Smooth muscle cell (in vitro differentiated cells): ENCODE data around the gene TMEM200A. TPM values are rescaled to one million over a fixed set of nuclear protein-coding genes. Genes with fewer than 3 reads are reported as not detected.

ENCODE experiments used
- DNase-seq: peaks from one replicate; lab custom pipeline; 2025; ENCODE audit not compliant: unreplicated experiment; lab: John Stamatoyannopoulos, UW
- H2AFZ ChIP-seq: fragments of 200-600 bp; sonication (generic); 2 replicates; pipeline ENCODE4 v1.6.0; 2016; ENCODE audit warnings: antibody characterized with exemption, low read depth, mild to moderate bottlenecking
- H3F3A ChIP-seq: fragments of 200-600 bp; sonication (generic); 2 replicates; pipeline ENCODE4 v1.6.0; 2017; ENCODE audit warnings: antibody characterized with exemption, low read depth
- H3K27ac ChIP-seq: fragments of 200-600 bp; sonication (generic); 2 replicates; pipeline ENCODE4 v1.5.1; 2016; ENCODE audit warnings: low read depth, mild to moderate bottlenecking
- H3K27me3 ChIP-seq: fragments of 200-600 bp; sonication (generic); 2 replicates; pipeline ENCODE4 v1.6.1; 2016; ENCODE audit warnings: low read depth, mild to moderate bottlenecking
- H3K36me3 ChIP-seq: fragments of 200-600 bp; sonication (generic); 2 replicates; pipeline ENCODE4 v1.5.1; 2016; ENCODE audit warnings: low read depth
- H3K4me1 ChIP-seq: fragments of 200-600 bp; sonication (generic); 2 replicates; pipeline ENCODE4 v1.5.1; 2016; ENCODE audit warnings: low read depth
- H3K4me2 ChIP-seq: fragments of 200-600 bp; sonication (generic); 2 replicates; pipeline ENCODE4 v1.6.0; 2016; ENCODE audit warnings: mild to moderate bottlenecking
- H3K4me3 ChIP-seq: fragments of 200-600 bp; sonication (generic); 2 replicates; pipeline ENCODE4 v1.5.1; 2016; ENCODE audit warnings: mild to moderate bottlenecking
- H3K79me2 ChIP-seq: fragments of 200-600 bp; sonication (generic); 2 replicates; pipeline ENCODE4 v1.6.0; 2016; ENCODE audit warnings: low read depth, mild to moderate bottlenecking
- H3K9ac ChIP-seq: fragments of 200-600 bp; sonication (generic); 2 replicates; pipeline ENCODE4 v1.6.0; 2016; ENCODE audit warnings: low read depth
- H3K9me3 ChIP-seq: fragments of 200-600 bp; sonication (generic); replicated peaks from 2 replicates; pipeline ENCODE4 v1.5.1; 2016; ENCODE audit warnings: low read depth
- H4K20me1 ChIP-seq: fragments of 200-600 bp; sonication (generic); 2 replicates; pipeline ENCODE4 v1.6.0; 2016; ENCODE audit warnings: low read depth
- CTCF ChIP-seq: fragments of 200-600 bp; sonication (generic); IDR thresholded peaks from 2 replicates; pipeline ENCODE4 v1.5.1; 2017; ENCODE audit warnings: borderline replicate concordance, mild to moderate bottlenecking, antibody characterized with exemption; ENCODE audit not compliant: insufficient read depth, poor library complexity, severe bottlenecking
- WGBS: methylation state at CpG from one replicate; pipeline ENCODE4 v1.1.7; 2016; ENCODE audit warnings: low lambda C conversion rate; 5-methylcytosine and 5-hydroxymethylcytosine counted together
- polyA plus RNA-seq: library from polyadenylated mRNA; unstranded; fragments of >200 nt; fragmentation: Nextera tagmentation; extraction: Ambion mirVana; gene quantifications from 2 replicates; pipeline ENCODE4 v1.2.1, GENCODE V29; 2016
- total RNA-seq: library from RNA; depleted of rRNA; stranded (reverse); fragments of >200 nt; gene quantifications from 2 replicates; pipeline ENCODE4 v1.2.3, GENCODE V29; 2014

The TMEM200A gene
- total and polyA plus RNA-seq, 2 experiments from 2014 or later = 84.7 to 116 TPM

GRCh38 chr6:130367767-130368166, 1.9 kb downstream of the TMEM200A start:
- Histone ChIP-seq H3K4me3 (peak overlapping the region; percentile 94), H3K36me3 (no peaks in the 10 kb centered on the region), H3K9ac (peak overlapping the region; percentile 92), H3K4me1 (peaks cover 25% of the 10 kb centered on the region), H3K27ac (peak overlapping the region; percentile 85), H3K9me3 (no peaks in the 10 kb centered on the region), H3K79me2 (peaks cover 72% of the 10 kb centered on the region), H3K27me3 (no peaks in the 10 kb centered on the region), H2AFZ (no peak overlapping the region), H3F3A (no peaks in the 10 kb centered on the region), H4K20me1 (peaks cover 55% of the 10 kb centered on the region), H3K4me2 (peak overlapping the region; percentile 90)
- WGBS = 47% methylated on average over 1 of the region's 1 CpG
- DNase-seq = no peak
- TF ChIP-seq CTCF = no peak

GRCh38 chr6:130368576-130368975, 2.8 kb downstream of the TMEM200A start:
- no peak overlapping the region for H2AFZ ChIP-seq
- H4K20me1 ChIP-seq = peaks cover 63% of the 10 kb centered on the region
- DNase-seq = no peak
- peaks cover 80% of the 10 kb centered on the region for H3K79me2 ChIP-seq
- WGBS = 15% methylated on average over 1 of the region's 1 CpG
- H3K9ac ChIP-seq = no peak overlapping the region
- H3K4me3 ChIP-seq = peak overlapping the region; percentile 94
- H3K4me1 ChIP-seq = peaks cover 25% of the 10 kb centered on the region
- H3K27ac ChIP-seq = no peak overlapping the region
- peak overlapping the region; percentile 90 for H3K4me2 ChIP-seq
- no peaks in the 10 kb centered on the region for H3K9me3 ChIP-seq
- H3K27me3 ChIP-seq = no peaks in the 10 kb centered on the region
- no peaks in the 10 kb centered on the region for H3K36me3 ChIP-seq
- H3F3A ChIP-seq = no peaks in the 10 kb centered on the region
- no peak for TF ChIP-seq CTCF

GRCh38 chr6:130369831-130370230, 4.0 kb downstream of the TMEM200A start:
- H3K79me2 ChIP-seq = peaks cover 90% of the 10 kb centered on the region
- no peak overlapping the region for H3K27ac ChIP-seq
- H3F3A ChIP-seq = no peaks in the 10 kb centered on the region
- H3K4me2 ChIP-seq = peak overlapping the region; percentile 90
- H3K4me3 ChIP-seq = peak overlapping the region; percentile 1
- WGBS = 95% methylated on average over 1 of the region's 1 CpG
- H3K36me3 ChIP-seq = no peaks in the 10 kb centered on the region
- H3K27me3 ChIP-seq = no peaks in the 10 kb centered on the region
- TF ChIP-seq CTCF = no peak
- no peak overlapping the region for H3K9ac ChIP-seq
- peaks cover 76% of the 10 kb centered on the region for H4K20me1 ChIP-seq
- H2AFZ ChIP-seq = no peak overlapping the region
- H3K9me3 ChIP-seq = no peaks in the 10 kb centered on the region
- DNase-seq = no peak
- H3K4me1 ChIP-seq = peaks cover 25% of the 10 kb centered on the region

GRCh38 chr6:130371921-130372420, 6.2 kb downstream of the TMEM200A start:
- Histone ChIP-seq H3K27ac (peak overlapping the region; percentile 53), H3K4me3 (no peak overlapping the region), H2AFZ (no peak overlapping the region), H3K79me2 (peaks cover 100% of the 10 kb centered on the region), H3K27me3 (no peaks in the 10 kb centered on the region), H4K20me1 (peaks cover 96% of the 10 kb centered on the region), H3K9me3 (no peaks in the 10 kb centered on the region), H3K36me3 (no peaks in the 10 kb centered on the region), H3K4me2 (peak overlapping the region; percentile 90), H3F3A (no peaks in the 10 kb centered on the region), H3K9ac (no peak overlapping the region), H3K4me1 (peaks cover 25% of the 10 kb centered on the region)
- DNase-seq = no peak
- no peak for TF ChIP-seq CTCF
- 37% methylated on average over 7 of the region's 7 CpGs for WGBS
